Measurements from ENCODE around the gene QRICH2. TPM values are rescaled to one million over a fixed set of nuclear protein-coding genes. Genes with fewer than 3 reads are reported as not detected.

The QRICH2 gene
- total RNA-seq, 1 donor from 2014 or later, result 10.6 TPM

DNA sequence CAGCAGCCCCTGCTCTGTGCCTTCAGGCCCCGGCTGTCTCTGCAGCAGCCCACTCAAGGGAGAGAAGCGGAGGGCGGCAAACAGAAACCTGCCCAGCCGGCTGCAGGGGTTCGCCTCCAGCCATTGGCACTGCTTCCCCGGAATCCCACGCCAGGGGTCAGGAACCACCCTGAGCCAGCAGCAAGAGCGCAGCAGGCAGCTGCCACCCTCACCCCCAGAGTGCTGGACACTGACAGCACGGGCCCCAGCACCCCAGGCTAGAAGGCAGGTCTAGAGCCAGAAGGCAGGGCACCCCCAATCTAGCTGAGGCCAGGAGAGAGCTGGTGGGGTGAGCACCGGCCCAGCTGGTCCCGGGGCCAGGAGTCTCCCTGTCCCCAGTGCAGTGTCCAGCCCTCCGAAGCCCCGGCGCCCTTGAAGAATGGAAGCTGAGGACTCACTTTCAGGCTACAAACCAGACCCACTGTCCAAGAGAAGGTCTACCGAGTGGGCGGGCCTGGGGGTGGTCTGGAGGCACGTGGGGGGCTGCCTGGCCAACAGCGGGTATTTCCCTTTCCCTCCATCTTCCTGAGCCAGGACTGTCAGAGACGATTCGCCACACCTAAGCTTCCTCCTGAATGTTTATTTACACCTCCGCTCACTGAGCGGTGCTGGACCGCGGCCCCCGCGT lies 34.5 kb downstream of the QRICH2 start:
- intact Hi-C loops (cut with DNase I), result loop anchor here (10.0 kb wide), 1 partner anchor 369 kb away; the partner anchor contains the start of gene MRPL38
- Histone ChIP-seq H3K4me1 (peaks cover 2 to 19% of the 10 kb centered on the region in 2 donors), H3K36me3 (peaks cover 8 to 15% of the 10 kb centered on the region in 2 donors), H3K27me3 (no peaks in the 10 kb centered on the region), H3K9me3 (no peaks in the 10 kb centered on the region), H3K27ac (no peak overlapping the region), H3K4me3 (no peak overlapping the region)
- no peak for DNase-seq (ENCODE audit: low spot score in 2 of 2)
- TF ChIP-seq, protein P1, sequence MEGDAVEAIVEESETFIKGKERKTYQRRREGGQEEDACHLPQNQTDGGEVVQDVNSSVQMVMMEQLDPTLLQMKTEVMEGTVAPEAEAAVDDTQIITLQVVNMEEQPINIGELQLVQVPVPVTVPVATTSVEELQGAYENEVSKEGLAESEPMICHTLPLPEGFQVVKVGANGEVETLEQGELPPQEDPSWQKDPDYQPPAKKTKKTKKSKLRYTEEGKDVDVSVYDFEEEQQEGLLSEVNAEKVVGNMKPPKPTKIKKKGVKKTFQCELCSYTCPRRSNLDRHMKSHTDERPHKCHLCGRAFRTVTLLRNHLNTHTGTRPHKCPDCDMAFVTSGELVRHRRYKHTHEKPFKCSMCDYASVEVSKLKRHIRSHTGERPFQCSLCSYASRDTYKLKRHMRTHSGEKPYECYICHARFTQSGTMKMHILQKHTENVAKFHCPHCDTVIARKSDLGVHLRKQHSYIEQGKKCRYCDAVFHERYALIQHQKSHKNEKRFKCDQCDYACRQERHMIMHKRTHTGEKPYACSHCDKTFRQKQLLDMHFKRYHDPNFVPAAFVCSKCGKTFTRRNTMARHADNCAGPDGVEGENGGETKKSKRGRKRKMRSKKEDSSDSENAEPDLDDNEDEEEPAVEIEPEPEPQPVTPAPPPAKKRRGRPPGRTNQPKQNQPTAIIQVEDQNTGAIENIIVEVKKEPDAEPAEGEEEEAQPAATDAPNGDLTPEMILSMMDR (IDR thresholded peaks at IDR 0.05), result no peak

DNA sequence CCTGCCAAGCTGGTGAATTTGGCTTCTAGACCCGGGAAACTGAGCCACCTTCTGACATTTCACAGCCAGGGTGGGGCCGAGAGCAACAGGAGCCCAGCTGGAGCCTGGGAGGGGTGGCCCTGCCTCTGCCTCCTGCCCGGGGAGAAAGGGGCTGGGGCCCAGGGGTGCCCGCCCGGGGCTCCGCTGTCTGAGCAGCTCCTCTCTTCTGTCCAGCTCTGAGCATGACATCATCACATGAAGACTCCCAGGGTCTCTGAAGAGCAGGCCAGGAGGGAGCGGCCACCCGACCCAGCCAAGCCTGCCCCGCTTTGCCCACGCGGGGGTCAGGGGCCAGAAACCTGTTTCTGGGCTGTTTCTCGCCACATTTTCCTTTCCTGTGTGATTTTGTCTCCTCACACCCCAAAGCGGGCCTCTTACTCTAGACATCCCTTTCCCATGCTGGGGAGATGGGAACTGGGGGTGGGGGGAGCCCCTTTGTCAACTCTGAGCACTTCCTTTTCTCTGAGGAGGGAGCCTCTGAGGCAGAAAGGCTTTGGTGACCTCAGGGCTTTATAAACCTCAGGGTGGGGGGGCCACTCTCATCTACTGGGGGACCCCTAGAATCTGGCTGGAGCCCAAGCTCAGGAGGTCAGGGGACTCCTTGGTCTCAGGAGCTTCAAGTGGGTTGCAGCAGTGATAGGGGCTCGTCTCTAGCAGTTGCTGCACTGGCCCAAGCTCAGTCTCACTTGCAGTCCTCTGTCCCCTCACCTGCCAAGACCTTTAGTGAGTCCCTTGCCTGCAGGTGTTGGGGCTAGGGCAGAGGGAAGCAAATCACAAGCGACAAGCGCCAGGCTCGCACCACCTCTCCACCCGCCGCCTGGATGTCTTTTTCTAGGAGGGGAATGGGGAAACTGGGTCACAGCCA lies 35.3 kb downstream of the QRICH2 start:
- Histone ChIP-seq H3K4me3 (peak overlapping the region in 1 of 2 donors; percentile 58), H3K4me1 (peaks cover 2 to 21% of the 10 kb centered on the region in 2 donors), H3K27me3 (no peaks in the 10 kb centered on the region), H3K9me3 (no peaks in the 10 kb centered on the region), H3K27ac (peak overlapping the region; percentile 4 to 25), H3K36me3 (peaks cover 8 to 15% of the 10 kb centered on the region in 2 donors)
- intact Hi-C loops (cut with DNase I), result loop anchor here (10.0 kb wide), 1 partner anchor 368 kb away; the partner anchor contains the start of gene MRPL38
- DNase-seq (ENCODE audit: low spot score in 2 of 2), result no peak
- TF ChIP-seq, protein P1 (IDR thresholded peaks at IDR 0.05), result no peak

GRCh38 chr17:76271669-76272540 lies 36.2 kb downstream of the QRICH2 start:
- Histone ChIP-seq H3K9me3 (no peaks in the 10 kb centered on the region), H3K4me3 (peak overlapping the region; percentile 27 to 58), H3K27me3 (no peaks in the 10 kb centered on the region), H3K36me3 (peaks cover 8 to 15% of the 10 kb centered on the region in 2 donors), H3K27ac (peak overlapping the region; percentile 8 to 25), H3K4me1 (peaks cover 2 to 25% of the 10 kb centered on the region in 2 donors)
- intact Hi-C loops (cut with DNase I), result loop anchor here (10.0 kb wide), 1 partner anchor 367 kb away; the partner anchor contains the start of gene MRPL38
- TF ChIP-seq, protein P1 (IDR thresholded peaks at IDR 0.05), result no peak
- DNase-seq (ENCODE audit: low spot score in 2 of 2), result no peak

GRCh38 chr17:76270770-76271668 lies 37.1 kb downstream of the QRICH2 start:
- H3K27ac ChIP-seq, result peak overlapping the region in 1 of 2 donors; percentile 8
- no peaks in the 10 kb centered on the region for H3K9me3 ChIP-seq
- DNase-seq (ENCODE audit: low spot score in 2 of 2), result no peak
- peak overlapping the region in 1 of 2 donors; percentile 58 for H3K4me3 ChIP-seq
- peaks cover 8 to 15% of the 10 kb centered on the region in 2 donors for H3K36me3 ChIP-seq
- TF ChIP-seq, protein P1 (IDR thresholded peaks at IDR 0.05), result no peak
- H3K4me1 ChIP-seq, result peaks cover 2 to 30% of the 10 kb centered on the region in 2 donors
- H3K27me3 ChIP-seq, result no peaks in the 10 kb centered on the region
- intact Hi-C loops (cut with DNase I), result loop anchor here (10.0 kb wide), 1 partner anchor 366 kb away; the partner anchor contains the start of gene MRPL38
